NCI-H2107 treated with DMSO at 0.1 percent for 48 hours (cell line): ENCODE results near the gene SLC25A20.

Experiments
- DNase-seq: peaks from one replicate; lab custom pipeline; 2025; ENCODE audit not compliant: unreplicated experiment; lab: John Stamatoyannopoulos, UW

Gene SLC25A20

DNA sequence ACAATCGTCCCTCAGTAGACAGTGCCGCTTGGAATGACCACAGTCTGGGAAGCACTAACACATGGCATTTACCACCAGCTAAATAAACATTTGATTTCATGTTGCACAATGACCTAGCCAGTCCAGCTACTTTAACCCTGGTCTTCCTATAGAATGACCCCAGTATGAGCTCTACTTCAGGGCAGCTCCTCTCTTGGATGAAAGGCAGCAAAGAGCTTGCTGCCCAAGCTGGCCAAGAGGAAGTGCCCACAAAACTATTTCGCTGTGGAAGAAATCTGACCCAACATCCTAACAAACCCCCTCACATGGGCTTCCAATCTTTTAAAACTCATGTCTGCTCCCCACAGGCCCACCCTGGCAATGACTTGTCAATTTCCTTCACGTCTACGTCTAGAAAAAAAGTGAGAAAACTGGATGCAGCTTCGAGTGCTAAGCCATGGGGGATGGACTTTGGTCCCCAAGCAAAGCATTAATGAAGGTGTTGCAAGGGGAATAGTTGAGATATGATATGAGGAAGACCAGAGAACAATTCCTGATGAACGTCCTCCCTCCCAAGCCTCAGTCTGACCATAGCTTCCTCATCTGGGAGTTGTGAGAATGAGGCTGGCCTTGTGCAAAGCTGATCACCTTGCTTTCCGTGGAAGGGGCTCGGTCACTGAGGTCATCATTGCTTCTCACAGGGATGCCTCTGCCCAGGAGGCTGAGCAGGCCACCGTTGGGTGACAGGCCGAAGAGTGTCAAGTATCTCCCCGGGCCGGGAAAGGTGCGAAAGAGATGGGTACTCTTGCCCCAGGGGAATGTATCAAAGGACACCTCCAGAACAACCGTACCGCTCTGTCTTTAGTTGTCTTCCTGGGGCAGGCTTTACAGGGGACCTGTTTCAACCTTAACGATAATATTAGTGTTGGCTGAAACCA is 964 bp downstream of the SLC25A20 start:
- no peak for DNase-seq

DNA sequence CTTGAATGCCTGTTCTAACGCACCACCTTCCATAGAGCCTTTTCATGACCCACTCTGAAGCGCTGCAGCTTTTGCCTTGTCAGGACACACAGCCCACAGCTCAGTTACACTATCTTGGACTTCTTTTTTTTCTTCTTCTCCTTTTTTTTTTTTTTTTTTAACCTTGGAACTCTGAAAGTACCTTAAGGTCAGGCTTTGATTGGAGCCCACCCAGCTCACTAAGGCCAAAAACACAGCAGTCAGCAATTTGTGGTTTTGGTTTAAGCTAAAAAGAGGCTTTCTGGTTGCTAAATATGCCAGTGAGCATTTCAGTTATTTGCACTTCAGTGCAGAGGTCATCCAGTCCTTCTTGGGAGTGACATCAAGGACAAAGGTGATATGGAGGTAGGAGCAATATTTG is 1.7 kb downstream of the SLC25A20 start:
- DNase-seq, result no peak

DNA sequence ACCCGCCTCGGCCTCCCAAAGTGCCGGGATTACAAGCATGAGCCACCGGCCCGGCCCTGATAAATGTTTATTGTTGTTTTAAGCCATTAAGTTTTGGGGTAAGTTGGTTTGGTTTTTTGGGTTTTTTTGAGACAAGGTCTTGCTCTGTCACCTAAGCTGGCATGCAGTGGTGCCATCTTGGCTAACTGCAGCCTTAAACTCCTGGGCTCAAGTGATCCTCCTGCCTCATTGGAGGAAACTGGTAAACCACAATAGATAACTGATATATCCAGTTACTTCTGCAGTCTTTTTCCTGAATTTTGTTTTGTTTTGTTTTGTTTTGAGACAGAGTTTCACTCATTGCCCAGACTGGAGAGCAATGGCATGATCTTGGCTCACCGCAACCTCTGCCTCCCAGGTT is 4.2 kb downstream of the SLC25A20 start:
- no peak for DNase-seq

GRCh38 chr3:48891606-48892005 is 7.1 kb downstream of the SLC25A20 start:
- DNase-seq, result no peak

GRCh38 chr3:48885753-48886152 is 12.9 kb downstream of the SLC25A20 start:
- no peak for DNase-seq

GRCh38 chr3:48881652-48882114 is 17.0 kb downstream of the SLC25A20 start:
- DNase-seq, result no peak

DNA sequence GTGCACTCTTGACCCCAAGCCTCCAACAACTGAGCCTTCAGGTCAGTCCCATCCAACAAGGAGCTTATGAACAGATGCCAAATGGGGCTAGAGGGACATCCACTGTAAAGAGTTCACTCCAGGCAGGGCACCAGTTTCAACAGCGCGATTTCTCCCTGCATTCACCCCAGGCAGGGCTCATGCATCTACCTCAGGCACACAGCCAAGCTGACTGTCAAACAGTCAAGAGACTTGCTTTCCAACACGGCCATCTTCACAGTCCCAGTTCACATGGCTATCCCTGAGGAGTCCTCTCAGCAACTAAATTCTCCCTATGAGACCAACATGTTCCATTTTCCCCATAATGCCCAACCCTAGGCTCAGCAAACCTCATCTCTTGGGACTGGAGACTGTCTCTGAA is 17.7 kb downstream of the SLC25A20 start:
- DNase-seq, result no peak

DNA sequence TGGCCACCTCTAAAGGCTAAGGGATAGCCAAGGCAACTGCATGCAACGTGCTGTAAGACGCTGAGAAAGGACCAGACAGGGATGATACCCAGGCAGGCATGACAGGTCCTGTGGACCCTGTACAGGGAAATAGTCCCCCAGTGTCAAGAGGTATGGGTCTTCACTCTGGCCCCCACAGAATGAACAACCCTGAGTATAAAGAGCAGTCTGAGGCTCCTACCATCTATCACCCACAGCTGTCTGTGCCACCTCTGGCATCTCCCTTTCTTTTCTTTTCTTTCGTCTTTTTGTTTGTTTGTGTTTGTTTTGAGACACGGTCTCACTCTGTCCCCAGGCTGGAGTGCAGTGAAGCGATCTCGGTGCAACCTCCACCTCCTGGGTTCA is 18.7 kb downstream of the SLC25A20 start:
- DNase-seq, result no peak

DNA sequence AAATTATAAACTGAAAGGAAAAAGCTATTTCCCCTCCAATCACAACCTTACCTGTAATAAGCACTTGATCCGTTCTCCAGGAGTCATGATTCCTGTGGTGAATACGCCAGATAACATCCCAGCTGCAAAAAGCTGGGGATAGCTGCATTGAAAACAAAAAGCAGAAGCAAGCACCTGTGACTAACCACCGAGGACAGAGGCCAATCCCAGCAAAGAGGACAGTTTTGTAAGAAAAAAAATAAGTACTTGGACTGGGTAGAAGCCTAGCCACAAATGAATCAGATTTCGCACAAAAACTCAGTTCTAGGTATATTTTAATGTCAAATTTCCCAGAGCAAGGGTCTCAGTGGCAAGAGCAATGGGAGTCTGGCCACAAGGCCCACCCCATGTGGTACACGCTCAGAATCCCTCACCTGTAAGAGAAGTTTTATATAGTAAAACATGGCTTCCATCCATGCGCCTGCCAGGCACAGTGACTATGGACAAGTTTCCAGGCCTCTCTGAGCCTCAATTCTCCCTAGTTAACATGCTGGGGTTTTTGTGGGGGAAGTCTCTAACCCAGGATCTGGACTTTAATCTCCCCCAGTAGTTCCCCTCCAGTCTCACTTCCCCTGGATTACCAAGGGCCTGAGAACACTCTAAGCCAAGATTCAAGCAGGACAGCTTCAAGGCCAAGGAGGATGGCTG is 19.2 kb downstream of the SLC25A20 start:
- DNase-seq, result no peak

DNA sequence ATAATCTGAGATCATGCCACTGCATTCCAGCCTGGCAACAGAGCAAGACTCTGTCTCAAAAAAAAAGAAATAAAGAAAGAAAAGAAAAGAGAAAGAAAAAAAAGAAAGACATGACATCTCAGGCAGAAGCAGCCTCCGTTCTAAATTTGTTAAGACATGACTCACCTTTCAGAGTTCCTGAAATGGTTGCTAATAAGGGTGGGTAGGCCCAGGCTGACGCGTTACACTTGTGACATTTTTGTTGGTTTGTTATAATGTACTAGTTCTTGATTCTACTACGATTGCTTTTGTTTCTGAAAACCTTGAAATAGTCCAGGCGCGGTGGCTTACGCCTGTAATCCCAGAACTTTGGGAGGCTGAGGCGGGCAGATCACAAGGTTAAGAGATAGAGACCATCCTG is 21.0 kb downstream of the SLC25A20 start:
- DNase-seq, result no peak

DNA sequence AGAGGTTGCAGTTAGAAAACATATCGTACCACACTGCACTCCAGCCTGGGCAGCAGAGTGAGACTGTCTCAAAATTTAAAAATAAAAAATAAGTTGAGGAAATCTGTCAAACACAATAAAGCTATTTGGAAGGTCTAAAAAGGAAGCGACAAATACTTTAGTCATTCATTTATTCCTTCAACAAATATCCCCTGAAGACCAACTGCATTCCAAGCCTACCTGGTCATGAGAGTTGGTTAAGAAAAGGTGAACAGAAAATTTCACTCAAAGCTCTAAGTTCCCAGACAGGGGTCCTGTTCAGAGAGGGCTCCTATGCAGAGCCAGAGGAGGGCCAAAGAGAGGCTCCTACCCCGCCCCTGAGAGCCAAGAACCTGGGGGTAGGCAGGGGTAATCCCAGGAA is 35.6 kb downstream of the SLC25A20 start:
- DNase-seq, result no peak

GRCh38 chr3:48859206-48859605 is 39.5 kb downstream of the SLC25A20 start:
- DNase-seq, result no peak

DNA sequence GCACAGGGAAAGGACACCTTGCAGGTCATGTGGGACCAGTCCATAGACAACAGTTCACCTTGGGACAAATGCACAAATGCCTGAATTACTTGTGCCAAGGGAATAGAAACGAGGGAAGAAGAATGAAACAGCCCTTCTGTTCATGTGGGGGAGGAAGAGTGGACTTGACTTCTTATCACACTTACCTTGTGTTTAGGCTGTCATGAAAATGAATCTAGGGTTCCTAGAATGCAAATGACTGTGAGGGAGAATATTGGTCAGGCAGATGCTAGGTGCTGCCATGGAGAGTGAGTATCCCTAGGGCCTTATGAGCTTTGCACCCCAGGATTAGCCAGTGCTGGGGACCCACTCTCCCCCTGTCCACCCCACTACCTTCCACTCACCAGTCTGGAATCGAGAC is 40.0 kb downstream of the SLC25A20 start:
- no peak for DNase-seq

DNA sequence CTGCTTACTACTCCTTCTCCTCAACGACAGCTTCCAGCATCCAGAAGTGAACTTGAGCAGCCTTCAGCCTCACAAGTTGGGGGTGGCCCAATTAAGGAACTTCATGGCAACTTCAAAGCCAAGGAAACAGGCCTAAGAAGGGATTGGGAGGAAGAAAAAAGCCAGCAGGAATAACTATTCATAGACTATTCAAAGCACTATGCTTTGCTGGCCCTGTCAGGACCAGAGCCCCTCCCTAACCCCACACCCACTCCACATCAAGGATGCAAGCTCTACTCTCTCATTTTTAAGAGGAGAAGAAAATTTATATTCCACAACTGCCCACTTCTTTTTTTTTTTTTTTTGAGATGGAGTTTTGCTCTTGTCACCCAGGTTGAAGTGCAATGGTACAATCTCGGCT is 41.0 kb downstream of the SLC25A20 start:
- DNase-seq, result no peak

DNA sequence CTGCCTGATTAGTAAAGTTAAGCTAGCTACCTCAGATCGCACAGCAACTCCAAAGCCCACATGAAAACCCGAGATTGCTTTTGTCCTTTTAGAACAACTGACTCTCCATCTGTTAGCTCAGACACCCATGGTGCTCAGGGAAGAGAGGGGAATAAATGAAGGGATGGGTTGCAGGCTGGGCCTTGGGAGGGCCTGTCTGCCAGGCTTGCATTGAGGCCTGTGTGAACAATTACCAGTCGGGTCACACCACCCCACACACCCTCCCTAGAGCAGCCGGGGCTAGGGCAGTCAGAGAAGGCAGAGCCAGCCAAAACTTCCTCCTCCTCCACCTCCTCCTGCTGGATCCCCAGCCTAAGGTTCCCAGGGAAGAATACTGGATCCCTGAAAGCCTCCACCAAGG is 42.2 kb downstream of the SLC25A20 start:
- DNase-seq, result no peak

GRCh38 chr3:48855681-48856447 is 42.8 kb downstream of the SLC25A20 start:
- DNase-seq, result no peak

DNA sequence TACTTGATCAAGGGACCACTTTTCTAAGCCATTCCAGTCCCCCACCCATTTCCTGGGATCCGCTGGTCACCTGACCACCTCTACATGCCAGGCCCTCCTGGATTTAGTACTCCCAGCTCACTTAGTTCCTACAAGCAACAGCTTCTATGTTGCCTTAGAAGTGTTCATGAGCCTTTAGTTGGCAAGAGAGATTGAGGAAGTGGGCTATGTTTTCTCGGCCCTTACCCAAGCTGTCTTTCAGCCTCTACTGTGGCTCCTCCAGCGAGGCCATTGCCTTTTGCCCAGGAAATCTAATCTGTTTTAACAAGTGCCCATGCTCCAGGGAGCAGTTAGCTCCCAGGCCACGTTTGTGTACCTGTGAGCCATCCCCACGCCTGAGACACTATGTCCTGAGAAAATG is 46.5 kb downstream of the SLC25A20 start:
- no peak for DNase-seq

DNA sequence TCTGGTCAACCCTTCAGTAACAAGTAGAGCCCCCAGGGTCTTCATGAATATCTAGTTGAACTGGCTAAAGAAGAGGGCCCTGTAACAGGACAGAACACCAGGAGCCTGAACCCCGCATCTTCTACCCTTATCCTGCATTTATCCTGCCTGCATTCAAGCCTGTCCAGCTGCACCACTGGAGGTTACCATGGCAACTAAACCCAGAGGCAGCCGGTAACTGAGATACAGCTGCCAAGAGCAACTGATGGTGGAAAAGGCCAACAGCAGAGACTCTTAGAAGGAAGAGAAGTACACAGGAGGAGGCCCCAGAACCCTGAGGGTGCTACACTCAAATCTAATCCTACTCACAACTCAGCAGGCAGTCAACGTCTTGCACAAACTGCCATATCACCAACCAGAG is 47.3 kb downstream of the SLC25A20 start:
- no peak for DNase-seq

DNA sequence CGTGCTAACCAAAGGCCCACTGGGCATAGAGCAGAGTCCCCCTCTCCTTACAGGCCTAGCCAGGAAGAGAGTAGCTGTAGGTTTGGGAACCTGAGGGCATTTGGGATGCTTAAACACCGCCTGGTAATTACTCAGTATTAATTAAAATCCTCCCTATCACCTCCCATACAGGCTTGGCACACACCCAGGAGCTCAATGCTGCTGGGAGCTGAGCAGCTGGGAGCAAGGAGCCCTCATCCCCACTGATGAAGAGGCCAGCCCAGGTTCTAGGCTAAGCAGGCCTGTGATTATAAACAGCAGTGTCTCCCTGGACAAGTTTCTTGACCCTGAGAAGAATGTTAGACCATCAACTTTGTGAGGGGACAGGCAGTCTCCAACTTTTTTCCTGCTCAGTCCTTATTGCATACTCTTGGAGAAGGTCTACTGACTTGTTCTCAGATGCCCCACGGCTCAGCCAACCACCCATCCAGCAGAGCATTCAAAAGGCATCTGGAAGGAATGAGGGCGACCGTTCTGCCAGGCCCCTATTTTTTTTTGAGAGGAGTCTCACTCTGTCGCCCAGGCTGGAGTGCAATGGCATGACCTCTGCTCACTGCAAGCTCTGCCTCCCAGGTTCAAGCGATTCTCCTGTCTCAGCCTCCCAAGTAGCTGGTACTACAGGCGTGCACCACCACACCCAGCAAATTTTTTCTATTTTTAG is 49.7 kb downstream of the SLC25A20 start:
- DNase-seq, result no peak

DNA sequence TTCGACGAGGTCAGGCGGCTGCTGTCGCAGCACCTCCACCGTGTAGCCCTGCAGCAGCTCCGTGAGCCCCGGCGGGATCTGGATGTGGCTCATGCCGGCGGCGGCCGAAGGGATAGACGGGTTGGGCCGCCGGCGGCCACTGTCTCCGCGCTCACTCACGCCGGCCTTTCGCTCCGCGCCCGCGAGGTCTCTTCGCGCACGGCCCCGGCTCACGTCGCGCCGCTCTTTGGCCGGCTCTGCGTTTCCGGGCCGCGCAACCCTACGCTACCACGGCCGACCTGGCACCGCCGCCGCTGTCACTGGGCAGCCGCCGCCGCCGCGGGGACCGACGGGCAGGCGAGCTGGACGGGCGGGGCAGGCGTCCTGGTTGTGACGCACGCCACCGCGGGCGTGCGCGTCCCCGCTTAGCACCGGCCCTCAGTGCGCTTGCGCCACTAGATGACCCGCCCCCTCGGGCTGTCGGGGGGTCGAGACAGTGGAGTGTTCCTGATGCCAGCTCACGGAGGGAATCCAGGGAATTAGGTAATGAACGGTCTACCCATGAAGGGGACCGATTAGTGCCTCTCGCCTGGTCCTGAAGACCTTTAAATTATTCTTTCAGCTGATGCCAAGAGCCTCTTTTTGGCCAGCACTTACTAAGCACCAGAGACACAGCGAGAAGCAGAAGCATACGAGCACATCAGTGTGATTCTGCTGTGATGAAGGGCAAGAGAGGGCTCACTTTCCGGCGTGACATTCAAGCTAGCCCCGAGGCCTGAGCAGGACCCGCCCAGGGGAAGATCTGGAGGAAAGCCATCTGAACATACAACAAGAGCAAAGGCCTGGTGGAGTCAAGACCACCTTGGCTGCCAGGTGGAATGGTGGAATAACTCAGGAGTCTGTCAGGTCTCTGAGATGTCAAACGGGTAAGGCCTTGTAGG is 50.9 kb downstream of the SLC25A20 start, which contains the start of gene PRKAR2A:
PRKAR2A (minus strand) TSS at position 371 of the 920 bp plus-strand sequence; CDS start at position 93, 278 bp downstream.
- DNase-seq, result peak; percentile 8
